GM10266 (cell line): Measurements from ENCODE around the gene CATSPER1.

ENCODE experiments used
- DNase-seq: peaks from one replicate; pipeline ENCODE4 v3.0.0; 2012; ENCODE audit errors: extremely low spot score
- CTCF ChIP-seq: IDR thresholded peaks from 2 replicates; pipeline ENCODE4 v1.5.1; 2012; ENCODE audit warnings: mild to moderate bottlenecking, low read depth; ENCODE audit not compliant: control insufficient read depth, insufficient read depth; ENCODE audit errors: missing control alignments

The CATSPER1 gene

GRCh38 chr11:65981101-65981740 lies 45.1 kb downstream of the CATSPER1 start:
- no peak for DNase-seq
- no peak for TF ChIP-seq CTCF

DNA sequence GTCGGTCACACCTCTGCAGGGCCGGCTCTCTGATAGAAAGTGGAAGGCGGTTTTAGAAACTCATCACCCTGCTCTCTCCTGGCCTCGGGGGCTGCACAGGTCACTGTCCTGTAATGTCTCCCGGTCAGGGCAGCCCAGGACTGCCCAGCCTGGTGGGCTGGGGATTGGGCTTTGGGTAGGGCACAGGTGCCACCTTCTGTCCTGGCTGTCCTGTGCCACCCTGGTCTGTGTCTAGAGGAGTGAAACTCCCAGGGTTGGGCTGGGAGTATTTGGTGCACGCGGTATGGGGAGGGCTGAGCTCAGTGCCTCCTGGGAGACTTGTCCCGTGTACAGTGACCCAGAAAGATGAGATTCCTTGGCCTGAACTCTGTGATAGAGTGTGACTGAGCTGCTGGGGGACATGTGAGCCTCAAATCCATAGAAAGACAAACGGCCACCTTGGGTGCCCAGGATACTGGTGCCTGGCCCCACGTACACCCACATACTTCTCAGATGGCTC lies 47.0 kb downstream of the CATSPER1 start:
- DNase-seq: no peak
- no peak for TF ChIP-seq CTCF

DNA sequence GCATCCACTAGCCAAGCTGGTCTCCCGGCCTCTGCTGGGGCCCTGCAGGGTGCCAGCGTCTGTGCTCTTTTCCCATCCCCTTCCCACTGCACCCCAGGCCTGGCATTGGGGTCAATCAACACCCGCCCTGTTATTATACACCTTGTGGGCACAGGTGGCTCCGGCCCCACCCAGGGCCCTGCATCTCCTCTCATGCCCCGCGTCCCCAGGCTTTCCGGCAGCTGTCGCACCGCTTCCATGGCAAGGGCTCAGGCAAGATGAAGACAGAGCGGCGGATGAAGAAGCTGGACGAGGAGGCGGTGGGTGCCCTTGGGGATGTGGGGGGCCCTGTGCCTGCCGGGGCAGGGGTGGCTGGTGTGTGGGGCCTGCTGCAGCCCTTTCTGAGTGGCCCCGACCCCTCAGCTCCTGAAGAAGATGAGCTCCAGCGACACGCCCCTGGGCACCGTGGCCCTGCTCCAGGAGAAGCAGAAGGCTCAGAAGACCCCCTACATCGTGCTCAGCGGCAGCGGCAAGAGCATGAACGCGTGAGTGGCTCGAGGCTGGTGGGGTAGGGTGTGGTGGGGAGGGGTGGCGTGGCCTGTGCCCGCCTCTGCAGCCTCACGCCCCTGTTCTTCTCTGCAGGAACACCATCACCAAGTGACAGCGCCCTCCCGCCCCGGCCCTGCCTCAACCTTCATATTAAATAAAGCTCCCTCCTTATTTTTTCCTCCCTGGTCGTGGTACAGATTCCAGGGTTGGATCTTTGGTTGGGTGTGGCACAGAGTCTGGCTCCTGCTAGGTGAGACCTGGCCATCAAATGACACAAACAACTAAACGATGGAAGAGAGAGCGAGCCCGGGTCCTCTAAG lies 47.7 kb downstream of the CATSPER1 start:
- TF ChIP-seq CTCF: no peak

GRCh38 chr11:65977621-65978390 lies 48.5 kb downstream of the CATSPER1 start:
- no peak for DNase-seq
- TF ChIP-seq CTCF: no peak

More for the DNA sequence above, 47.7 kb downstream of the CATSPER1 start:
- DNase-seq: no peak

GRCh38 chr11:65976216-65977176 lies 49.8 kb downstream of the CATSPER1 start:
- DNase-seq: no peak
- TF ChIP-seq CTCF: no peak

DNA sequence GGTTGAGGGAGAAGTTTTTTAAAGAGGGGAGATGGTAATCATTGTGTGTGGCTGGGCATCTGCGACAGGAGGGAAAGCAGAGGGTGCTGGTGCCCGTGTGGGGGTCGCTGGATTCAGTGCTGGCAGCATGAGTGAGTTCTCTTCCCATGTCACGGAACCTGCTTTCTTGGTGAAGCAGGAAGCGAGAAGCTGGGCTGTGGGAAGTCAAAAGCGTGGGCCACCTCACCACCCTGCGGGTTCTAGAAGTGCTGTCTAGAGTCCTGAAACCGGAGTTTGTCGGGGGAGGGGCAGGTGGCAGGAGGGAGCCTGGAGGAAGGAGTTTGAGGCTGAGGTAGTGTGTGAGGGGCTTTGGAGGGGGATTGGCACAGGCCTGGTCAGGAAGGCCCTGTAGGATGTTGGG lies 50.5 kb downstream of the CATSPER1 start:
- DNase-seq: no peak
- TF ChIP-seq CTCF: no peak
